ENCODE measurements around the gene MAPKAPK2.

MAPKAPK2 gene

DNA sequence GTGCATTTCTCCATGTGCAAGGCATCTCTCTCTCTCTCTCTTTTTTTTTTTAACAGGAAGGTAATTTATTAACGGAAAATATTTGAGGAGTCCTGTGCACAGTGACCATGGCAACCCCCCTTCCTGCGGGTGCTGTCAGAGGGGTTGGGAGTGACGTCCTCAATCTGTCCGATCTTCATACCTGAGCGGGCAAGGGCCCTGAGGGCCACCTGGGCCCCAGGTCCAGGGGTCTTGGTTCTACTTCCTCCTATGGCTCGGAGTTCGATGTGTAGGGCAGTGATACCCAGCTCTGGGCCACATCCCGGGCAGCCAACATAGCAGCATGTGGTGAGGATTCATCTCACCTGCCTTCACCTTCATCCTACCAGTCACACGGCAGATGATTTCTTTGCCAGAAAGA lies 11.0 kb downstream of the MAPKAPK2 start:
- H2AK5ac ChIP-seq (ENCODE audit: low read depth, low read length) = no peak overlapping the region
- no peak overlapping the region for H2BK12ac ChIP-seq (ENCODE audit: low read length)
- H3K4me3 ChIP-seq (ENCODE audit: low read length in 2 of 2) = no peak overlapping the region
- H3K4me1 ChIP-seq (ENCODE audit: control insufficient read depth in 2 of 2, insufficient read depth in 1 of 2, low read depth in 1 of 2, low read length in 2 of 2) = peaks cover 15 to 27% of the 10 kb centered on the region in 2 donors
- no CpG with 5 or more reads among the region's 9 CpGs for WGBS, 2 donors (ENCODE audit: extremely low coverage in 2 of 2, insufficient read length in 2 of 2, insufficient replicate concordance in 1 of 2)
- peaks cover 5 to 20% of the 10 kb centered on the region in 2 donors for H3K36me3 ChIP-seq (replicated peaks in 1 of 2; ENCODE audit: control insufficient read depth in 2 of 2, insufficient read depth in 2 of 2, low read length in 2 of 2)
- no peak overlapping the region for H3K14ac ChIP-seq (ENCODE audit: low read length)
- no peak overlapping the region for H3K27ac ChIP-seq (replicated peaks; ENCODE audit: low read length)
- H3K27me3 ChIP-seq (ENCODE audit: control insufficient read depth in 3 of 3, insufficient read depth in 3 of 3, low read depth in 1 of 3, low read length in 3 of 3) = no peaks in the 10 kb centered on the region
- no peak overlapping the region for H4K8ac ChIP-seq (ENCODE audit: low read depth, low read length)
- no peak overlapping the region for H3K18ac ChIP-seq (ENCODE audit: low read length)
- H3K4ac ChIP-seq (ENCODE audit: low read length) = no peak overlapping the region
- no peak overlapping the region for H2BK120ac ChIP-seq (ENCODE audit: low read depth, low read length)
- H2BK5ac ChIP-seq (ENCODE audit: low read length) = no peak overlapping the region
- peaks cover 2% of the 10 kb centered on the region for H3K79me1 ChIP-seq (ENCODE audit: low read depth, low read length)
- H3K9ac ChIP-seq (ENCODE audit: low read depth, low read length, poor library complexity) = no peak overlapping the region
- H3K9me3 ChIP-seq (replicated peaks in 1 of 2; ENCODE audit: control insufficient read depth in 2 of 2, insufficient read depth in 1 of 2, low read depth in 1 of 2, low read length in 2 of 2) = no peaks in the 10 kb centered on the region
- H2BK15ac ChIP-seq (ENCODE audit: low read length) = no peak overlapping the region
- H2AFZ ChIP-seq (ENCODE audit: low read length) = no peak overlapping the region
- DNase-seq (ENCODE audit: low spot score) = no peak
- no peak overlapping the region for H3K23ac ChIP-seq (ENCODE audit: low read depth, low read length, poor library complexity)
- H4K91ac ChIP-seq (ENCODE audit: low read depth, low read length, poor library complexity) = no peak overlapping the region
- H3K4me2 ChIP-seq (ENCODE audit: insufficient read depth, low read length, poor library complexity, severe bottlenecking) = no peak overlapping the region

DNA sequence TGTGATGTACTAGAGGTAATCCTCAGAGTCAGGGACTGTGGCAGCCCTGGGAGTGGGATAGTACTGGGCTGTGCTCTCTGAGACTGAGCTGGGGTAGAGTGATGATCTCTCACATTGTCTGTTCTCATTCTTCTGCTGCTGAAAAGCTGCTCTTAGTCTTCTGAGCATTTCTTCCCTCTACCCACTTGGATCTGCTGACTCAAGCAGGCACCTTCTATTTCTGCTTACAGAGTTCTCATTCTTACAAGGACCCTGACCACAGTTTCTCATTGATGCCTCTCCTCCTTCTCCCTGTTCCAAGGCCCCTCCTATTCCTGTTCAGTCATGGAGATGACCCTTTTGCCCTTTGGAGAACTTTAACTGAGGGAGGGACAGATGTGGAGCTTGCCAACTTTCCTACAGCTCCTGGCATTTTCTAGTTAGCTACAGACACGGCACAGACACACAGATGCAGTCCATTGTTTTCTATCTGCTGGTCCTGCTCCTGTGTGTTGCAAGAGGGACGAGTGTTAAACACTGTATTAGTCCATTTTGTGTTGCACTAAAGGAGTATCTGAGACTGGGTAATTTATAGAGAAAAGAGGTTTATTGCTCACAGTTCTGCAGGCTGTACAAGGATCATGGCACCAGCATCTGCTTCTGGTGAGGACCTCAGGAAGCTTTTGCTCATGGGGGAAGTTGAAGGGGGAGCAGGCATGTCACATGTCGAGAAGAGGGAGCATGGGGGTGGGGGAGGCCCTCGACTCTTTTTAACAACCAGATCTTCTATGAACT lies 12.3 kb downstream of the MAPKAPK2 start:
- no peaks in the 10 kb centered on the region for H3K9me3 ChIP-seq (replicated peaks in 1 of 2; ENCODE audit: control insufficient read depth in 2 of 2, insufficient read depth in 1 of 2, low read depth in 1 of 2, low read length in 2 of 2)
- H3K27ac ChIP-seq (replicated peaks; ENCODE audit: low read length) = no peak overlapping the region
- no peak overlapping the region for H3K4me2 ChIP-seq (ENCODE audit: insufficient read depth, low read length, poor library complexity, severe bottlenecking)
- H2BK5ac ChIP-seq (ENCODE audit: low read length) = no peak overlapping the region
- H2AFZ ChIP-seq (ENCODE audit: low read length) = no peak overlapping the region
- no peak for DNase-seq (ENCODE audit: low spot score)
- no peak overlapping the region for H3K9ac ChIP-seq (ENCODE audit: low read depth, low read length, poor library complexity)
- H4K91ac ChIP-seq (ENCODE audit: low read depth, low read length, poor library complexity) = no peak overlapping the region
- peaks cover 5 to 20% of the 10 kb centered on the region in 2 donors for H3K36me3 ChIP-seq (replicated peaks in 1 of 2; ENCODE audit: control insufficient read depth in 2 of 2, insufficient read depth in 2 of 2, low read length in 2 of 2)
- no peaks in the 10 kb centered on the region for H3K27me3 ChIP-seq (ENCODE audit: control insufficient read depth in 3 of 3, insufficient read depth in 3 of 3, low read depth in 1 of 3, low read length in 3 of 3)
- no peak overlapping the region for H2BK15ac ChIP-seq (ENCODE audit: low read length)
- H3K4me1 ChIP-seq (ENCODE audit: control insufficient read depth in 2 of 2, insufficient read depth in 1 of 2, low read depth in 1 of 2, low read length in 2 of 2) = peaks cover 9 to 21% of the 10 kb centered on the region in 2 donors
- H2BK12ac ChIP-seq (ENCODE audit: low read length) = no peak overlapping the region
- no peak overlapping the region for H2BK120ac ChIP-seq (ENCODE audit: low read depth, low read length)
- peak overlapping the region; percentile 52 for H4K8ac ChIP-seq (ENCODE audit: low read depth, low read length)
- H3K23ac ChIP-seq (ENCODE audit: low read depth, low read length, poor library complexity) = no peak overlapping the region
- H3K79me1 ChIP-seq (ENCODE audit: low read depth, low read length) = peaks cover 4% of the 10 kb centered on the region
- H3K4ac ChIP-seq (ENCODE audit: low read length) = no peak overlapping the region
- H3K14ac ChIP-seq (ENCODE audit: low read length) = no peak overlapping the region
- H2AK5ac ChIP-seq (ENCODE audit: low read depth, low read length) = no peak overlapping the region
- no peak overlapping the region for H3K4me3 ChIP-seq (ENCODE audit: low read length in 2 of 2)
- WGBS, 2 donors (ENCODE audit: extremely low coverage in 2 of 2, insufficient read length in 2 of 2, insufficient replicate concordance in 1 of 2) = no CpG with 5 or more reads among the region's 4 CpGs
- no peak overlapping the region for H3K18ac ChIP-seq (ENCODE audit: low read length)

DNA sequence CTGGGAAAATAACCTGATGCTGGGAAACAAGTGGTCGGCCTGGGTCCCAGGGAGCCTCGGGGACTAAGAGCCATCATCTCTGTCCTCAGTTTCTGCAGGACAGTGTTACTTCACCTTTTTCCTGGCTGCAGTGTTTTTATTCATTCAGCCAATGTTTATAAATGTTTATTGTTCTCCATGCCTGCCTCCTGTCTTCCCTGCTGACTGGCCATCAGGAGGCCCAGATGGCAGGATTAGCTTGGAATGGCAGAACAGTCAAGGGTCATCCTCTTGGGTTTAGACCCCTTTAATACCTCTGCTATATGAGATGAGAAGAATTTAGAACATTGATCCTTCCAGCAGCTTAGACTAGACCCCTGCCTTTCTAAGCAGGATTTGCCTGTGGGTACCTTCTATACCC lies 13.3 kb downstream of the MAPKAPK2 start:
- H3K4ac ChIP-seq (ENCODE audit: low read length) = no peak overlapping the region
- no peak overlapping the region for H2BK15ac ChIP-seq (ENCODE audit: low read length)
- H2AFZ ChIP-seq (ENCODE audit: low read length) = no peak overlapping the region
- no peak overlapping the region for H3K18ac ChIP-seq (ENCODE audit: low read length)
- H3K27ac ChIP-seq (replicated peaks; ENCODE audit: low read length) = no peak overlapping the region
- no peak overlapping the region for H3K14ac ChIP-seq (ENCODE audit: low read length)
- WGBS, 2 donors (ENCODE audit: extremely low coverage in 2 of 2, insufficient read length in 2 of 2, insufficient replicate concordance in 1 of 2) = no CpG with 5 or more reads among the region's 2 CpGs
- H3K4me3 ChIP-seq (ENCODE audit: low read length in 2 of 2) = no peak overlapping the region
- no peak overlapping the region for H4K8ac ChIP-seq (ENCODE audit: low read depth, low read length)
- H3K9ac ChIP-seq (ENCODE audit: low read depth, low read length, poor library complexity) = no peak overlapping the region
- H3K4me1 ChIP-seq (ENCODE audit: control insufficient read depth in 2 of 2, insufficient read depth in 1 of 2, low read depth in 1 of 2, low read length in 2 of 2) = peaks cover 12 to 25% of the 10 kb centered on the region in 2 donors
- H3K79me1 ChIP-seq (ENCODE audit: low read depth, low read length) = peaks cover 6% of the 10 kb centered on the region
- H3K27me3 ChIP-seq (ENCODE audit: control insufficient read depth in 3 of 3, insufficient read depth in 3 of 3, low read depth in 1 of 3, low read length in 3 of 3) = no peaks in the 10 kb centered on the region
- DNase-seq (ENCODE audit: low spot score) = no peak
- no peaks in the 10 kb centered on the region for H3K9me3 ChIP-seq (replicated peaks in 1 of 2; ENCODE audit: control insufficient read depth in 2 of 2, insufficient read depth in 1 of 2, low read depth in 1 of 2, low read length in 2 of 2)
- peaks cover 5 to 20% of the 10 kb centered on the region in 2 donors for H3K36me3 ChIP-seq (replicated peaks in 1 of 2; ENCODE audit: control insufficient read depth in 2 of 2, insufficient read depth in 2 of 2, low read length in 2 of 2)
- no peak overlapping the region for H4K91ac ChIP-seq (ENCODE audit: low read depth, low read length, poor library complexity)
- H3K23ac ChIP-seq (ENCODE audit: low read depth, low read length, poor library complexity) = no peak overlapping the region
- no peak overlapping the region for H3K4me2 ChIP-seq (ENCODE audit: insufficient read depth, low read length, poor library complexity, severe bottlenecking)
- H2BK5ac ChIP-seq (ENCODE audit: low read length) = no peak overlapping the region
- no peak overlapping the region for H2BK12ac ChIP-seq (ENCODE audit: low read length)
- no peak overlapping the region for H2BK120ac ChIP-seq (ENCODE audit: low read depth, low read length)
- no peak overlapping the region for H2AK5ac ChIP-seq (ENCODE audit: low read depth, low read length)

DNA sequence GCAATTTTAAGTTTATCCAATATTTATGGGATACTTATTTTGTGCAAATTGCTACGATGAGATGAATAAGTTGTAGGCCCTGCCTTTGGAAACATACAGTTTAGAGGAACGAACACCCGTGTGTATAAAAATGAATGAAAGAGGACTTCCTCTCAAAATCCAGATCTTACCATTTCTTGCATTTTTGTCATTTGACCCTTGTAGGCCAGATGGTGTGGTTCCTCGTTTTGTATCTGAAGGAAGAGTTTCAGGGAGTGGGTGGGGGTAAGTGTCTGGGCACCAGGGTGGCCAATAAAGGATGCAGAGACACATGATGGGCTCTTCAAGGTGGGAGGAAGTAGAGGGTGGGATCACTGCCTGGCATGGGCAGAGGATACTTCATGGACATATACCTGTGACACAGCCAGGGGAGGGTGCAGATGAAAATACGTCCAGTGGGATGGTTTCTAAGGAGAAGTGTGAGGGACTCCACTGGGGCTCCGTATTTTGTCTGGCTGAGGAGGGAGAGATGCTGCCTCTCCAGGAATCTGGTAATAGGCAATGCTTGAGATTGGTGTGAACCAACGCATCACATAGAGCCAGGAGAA lies 14.4 kb downstream of the MAPKAPK2 start:
- no peak overlapping the region for H3K14ac ChIP-seq (ENCODE audit: low read length)
- no peaks in the 10 kb centered on the region for H3K9me3 ChIP-seq (replicated peaks in 1 of 2; ENCODE audit: control insufficient read depth in 2 of 2, insufficient read depth in 1 of 2, low read depth in 1 of 2, low read length in 2 of 2)
- no peak overlapping the region for H4K8ac ChIP-seq (ENCODE audit: low read depth, low read length)
- no peaks in the 10 kb centered on the region for H3K27me3 ChIP-seq (ENCODE audit: control insufficient read depth in 3 of 3, insufficient read depth in 3 of 3, low read depth in 1 of 3, low read length in 3 of 3)
- no peak overlapping the region for H3K18ac ChIP-seq (ENCODE audit: low read length)
- H2AK5ac ChIP-seq (ENCODE audit: low read depth, low read length) = no peak overlapping the region
- H3K4me3 ChIP-seq (ENCODE audit: low read length in 2 of 2) = no peak overlapping the region
- no peak overlapping the region for H4K91ac ChIP-seq (ENCODE audit: low read depth, low read length, poor library complexity)
- DNase-seq (ENCODE audit: low spot score) = no peak
- no peak overlapping the region for H3K4ac ChIP-seq (ENCODE audit: low read length)
- H2AFZ ChIP-seq (ENCODE audit: low read length) = no peak overlapping the region
- H3K27ac ChIP-seq (replicated peaks; ENCODE audit: low read length) = no peak overlapping the region
- no CpG with 5 or more reads among the region's 7 CpGs for WGBS, 2 donors (ENCODE audit: extremely low coverage in 2 of 2, insufficient read length in 2 of 2, insufficient replicate concordance in 1 of 2)
- H3K36me3 ChIP-seq (replicated peaks in 1 of 2; ENCODE audit: control insufficient read depth in 2 of 2, insufficient read depth in 2 of 2, low read length in 2 of 2) = peaks cover 3 to 13% of the 10 kb centered on the region in 2 donors
- H3K23ac ChIP-seq (ENCODE audit: low read depth, low read length, poor library complexity) = no peak overlapping the region
- H2BK120ac ChIP-seq (ENCODE audit: low read depth, low read length) = no peak overlapping the region
- no peak overlapping the region for H3K4me2 ChIP-seq (ENCODE audit: insufficient read depth, low read length, poor library complexity, severe bottlenecking)
- H3K4me1 ChIP-seq (ENCODE audit: control insufficient read depth in 2 of 2, insufficient read depth in 1 of 2, low read depth in 1 of 2, low read length in 2 of 2) = peaks cover 17 to 21% of the 10 kb centered on the region in 2 donors
- no peak overlapping the region for H2BK12ac ChIP-seq (ENCODE audit: low read length)
- no peak overlapping the region for H2BK5ac ChIP-seq (ENCODE audit: low read length)
- no peak overlapping the region for H2BK15ac ChIP-seq (ENCODE audit: low read length)
- H3K9ac ChIP-seq (ENCODE audit: low read depth, low read length, poor library complexity) = no peak overlapping the region
- H3K79me1 ChIP-seq (ENCODE audit: low read depth, low read length) = peaks cover 6% of the 10 kb centered on the region

Measured in neuronal stem cell (in vitro differentiated cells).